ENCODE measurements around the gene RRP9.

RRP9 gene

GRCh38 chr3:51961602-51962569 lies 20.2 kb upstream of the RRP9 start:
- H3K36me3 ChIP-seq (ENCODE audit: low read depth): no peaks in the 10 kb centered on the region

GRCh38 chr3:51961011-51961410 lies 19.3 kb upstream of the RRP9 start:
- no peak overlapping the region for H3K27ac ChIP-seq (ENCODE audit: poor library complexity, severe bottlenecking)
- no peaks in the 10 kb centered on the region for H3K9me3 ChIP-seq (ENCODE audit: severe bottlenecking)
- ATAC-seq (ENCODE audit: low read depth): no peak
- DNase-seq (ENCODE audit: low spot score): peak; percentile 68
- no peaks in the 10 kb centered on the region for H3K36me3 ChIP-seq (ENCODE audit: low read depth)
- no peaks in the 10 kb centered on the region for H3K27me3 ChIP-seq (ENCODE audit: insufficient read depth, poor library complexity, severe bottlenecking)
- TF ChIP-seq CTCF (IDR thresholded peaks at IDR 0.05; ENCODE audit: poor library complexity, severe bottlenecking): no peak
- no peaks in the 10 kb centered on the region for H3K4me1 ChIP-seq (ENCODE audit: insufficient read depth, poor library complexity, severe bottlenecking)
- H3K4me3 ChIP-seq (ENCODE audit: severe bottlenecking): no peak overlapping the region

More at GRCh38 chr3:51961602-51962569, 20.2 kb upstream of the RRP9 start:
- H3K9me3 ChIP-seq (ENCODE audit: severe bottlenecking): no peaks in the 10 kb centered on the region
- ATAC-seq (ENCODE audit: low read depth) (no peak), DNase-seq (ENCODE audit: low spot score) (no peak)
- no peak overlapping the region for H3K4me3 ChIP-seq (ENCODE audit: severe bottlenecking)
- no peak overlapping the region for H3K27ac ChIP-seq (ENCODE audit: poor library complexity, severe bottlenecking)
- TF ChIP-seq CTCF (IDR thresholded peaks at IDR 0.05; ENCODE audit: poor library complexity, severe bottlenecking): no peak
- H3K27me3 ChIP-seq (ENCODE audit: insufficient read depth, poor library complexity, severe bottlenecking): no peaks in the 10 kb centered on the region
- no peaks in the 10 kb centered on the region for H3K4me1 ChIP-seq (ENCODE audit: insufficient read depth, poor library complexity, severe bottlenecking)

GRCh38 chr3:51960386-51960785 lies 18.7 kb upstream of the RRP9 start:
- DNase-seq (ENCODE audit: low spot score): no peak
- no peak overlapping the region for H3K27ac ChIP-seq (ENCODE audit: poor library complexity, severe bottlenecking)
- no peaks in the 10 kb centered on the region for H3K27me3 ChIP-seq (ENCODE audit: insufficient read depth, poor library complexity, severe bottlenecking)
- H3K9me3 ChIP-seq (ENCODE audit: severe bottlenecking): no peaks in the 10 kb centered on the region
- ATAC-seq (ENCODE audit: low read depth): no peak
- TF ChIP-seq CTCF (IDR thresholded peaks at IDR 0.05; ENCODE audit: poor library complexity, severe bottlenecking): no peak
- no peaks in the 10 kb centered on the region for H3K4me1 ChIP-seq (ENCODE audit: insufficient read depth, poor library complexity, severe bottlenecking)
- H3K36me3 ChIP-seq (ENCODE audit: low read depth): no peaks in the 10 kb centered on the region
- no peak overlapping the region for H3K4me3 ChIP-seq (ENCODE audit: severe bottlenecking)

- H3K4me3 ChIP-seq (ENCODE audit: severe bottlenecking): no peak overlapping the region
- no peak for ATAC-seq (ENCODE audit: low read depth)
- H3K27ac ChIP-seq (ENCODE audit: poor library complexity, severe bottlenecking): no peak overlapping the region
- no peak for DNase-seq (ENCODE audit: low spot score)
- no peaks in the 10 kb centered on the region for H3K9me3 ChIP-seq (ENCODE audit: severe bottlenecking)
- TF ChIP-seq CTCF (IDR thresholded peaks at IDR 0.05; ENCODE audit: poor library complexity, severe bottlenecking): no peak
- H3K27me3 ChIP-seq (ENCODE audit: insufficient read depth, poor library complexity, severe bottlenecking): no peaks in the 10 kb centered on the region
- H3K4me1 ChIP-seq (ENCODE audit: insufficient read depth, poor library complexity, severe bottlenecking): no peaks in the 10 kb centered on the region
- H3K36me3 ChIP-seq (ENCODE audit: low read depth): no peaks in the 10 kb centered on the region
Measured at GRCh38 chr3:51959651-51960050, 17.9 kb upstream of the RRP9 start.

All from RWPE2 (cell line).